ENCODE data around the gene TCF7L1. TPM values are rescaled to one million over a fixed set of nuclear protein-coding genes. Genes with fewer than 3 reads are reported as not detected.

TCF7L1 gene
- total RNA-seq, 1 donor from 2014 or later = 4.3 TPM

DNA sequence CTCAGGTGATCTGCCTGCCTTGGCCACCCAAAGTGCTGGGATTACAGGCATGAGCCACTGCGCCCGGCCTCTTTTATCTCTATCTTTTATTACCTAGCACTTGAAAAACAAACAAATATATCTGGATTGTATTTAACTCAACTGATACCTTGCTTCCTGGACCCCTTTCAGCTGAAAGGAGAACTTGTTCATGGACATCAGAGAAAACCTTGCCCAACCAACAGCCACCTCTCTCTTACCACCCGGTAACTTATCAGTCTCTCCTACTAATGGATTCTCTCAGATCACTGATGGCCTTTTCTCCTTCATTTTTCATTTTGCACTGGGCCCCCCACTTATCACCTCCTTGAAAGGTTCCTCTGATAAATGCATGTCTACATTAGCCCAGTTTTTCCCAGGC lies 214.4 kb downstream of the TCF7L1 start:
- DNase-seq (ENCODE audit: low spot score) = no peak

DNA sequence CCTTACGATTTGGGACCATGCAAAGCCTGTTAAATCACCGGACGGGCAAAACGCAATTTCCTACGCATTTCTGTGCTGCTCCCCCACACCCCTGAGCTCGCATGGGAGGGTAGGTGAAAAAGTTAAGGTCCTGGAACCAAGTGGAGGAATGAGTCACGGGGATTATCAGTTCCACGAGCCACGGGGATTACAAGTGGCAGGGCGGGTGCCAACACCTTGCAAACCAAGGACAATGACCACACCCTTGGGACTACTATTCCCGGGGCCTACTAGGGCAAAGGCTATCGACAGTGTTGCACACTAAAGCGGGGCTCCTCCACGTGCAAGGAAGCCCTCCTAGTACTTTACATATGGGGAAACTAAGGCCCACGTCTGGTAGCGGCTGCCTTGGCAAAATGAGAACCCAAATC lies 220.7 kb downstream of the TCF7L1 start:
- DNase-seq (ENCODE audit: low spot score) = peak; percentile 35

DNA sequence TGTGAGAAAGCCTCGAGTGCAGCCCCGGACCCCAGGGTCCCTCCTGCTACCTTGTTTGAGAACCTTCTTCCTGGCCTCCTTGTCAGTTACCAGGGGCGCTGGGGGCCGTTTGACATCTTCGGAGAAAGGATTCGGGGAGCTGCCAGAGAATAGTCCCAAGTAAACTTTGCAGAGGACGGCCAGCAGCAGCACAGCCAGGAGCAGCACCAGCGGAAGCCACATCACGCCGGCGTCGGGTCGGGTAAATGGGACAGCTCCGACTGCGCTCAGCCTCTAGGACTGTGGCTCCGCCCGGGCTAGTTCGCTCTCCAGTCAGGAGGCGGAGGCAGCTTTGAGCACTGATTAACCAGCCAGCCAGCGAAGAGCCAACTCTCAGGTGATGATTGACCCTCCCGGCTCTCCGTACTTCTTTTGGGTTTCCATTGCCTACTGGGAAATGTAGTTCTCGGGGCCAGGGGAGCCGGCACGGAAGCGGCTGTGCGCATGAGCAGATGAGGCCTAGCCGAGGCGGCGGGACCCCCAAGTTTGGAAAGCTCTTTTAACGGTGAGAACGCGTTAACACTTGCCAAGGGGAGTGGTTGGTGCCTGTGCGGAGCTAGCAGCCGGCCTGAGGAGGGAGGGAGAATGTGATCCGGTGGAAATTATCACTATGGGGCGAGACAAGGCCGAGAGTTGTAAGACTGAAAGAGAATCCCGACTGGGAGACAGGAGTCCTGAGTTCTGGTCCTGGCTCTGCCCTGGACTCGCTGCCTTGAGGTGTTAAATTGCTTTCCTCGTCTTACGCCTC lies 221.3 kb downstream of the TCF7L1 start, which contains the start of the genes ELMOD3 and RETSAT:
TSS of gene ELMOD3 (plus strand) at position 484 of the 787 bp plus-strand sequence. CDS start 2,430 bp downstream, outside the sequence.
TSS of gene RETSAT (minus strand) at position 243 of the 787 bp plus-strand sequence. CDS start at position 222, 21 bp downstream.
- DNase-seq (ENCODE audit: low spot score) = peak; percentile 100

DNA sequence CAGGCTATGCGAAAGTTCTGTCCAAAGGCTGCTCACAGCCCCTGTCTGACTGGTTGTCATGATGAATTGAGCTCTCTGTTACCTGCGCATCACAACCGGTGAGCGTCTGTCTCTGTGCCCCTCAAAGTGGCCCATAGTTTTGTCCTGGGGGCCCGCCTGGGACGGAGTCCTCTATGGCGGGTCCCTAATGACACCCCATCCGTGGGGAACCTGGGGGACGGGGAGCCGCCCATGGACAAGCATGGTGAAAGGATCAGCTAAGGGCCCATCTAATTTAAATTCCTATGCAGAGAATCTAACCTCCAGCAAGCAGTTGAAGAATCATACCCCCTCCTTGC lies 221.8 kb downstream of the TCF7L1 start:
- DNase-seq (ENCODE audit: low spot score) = no peak

DNA sequence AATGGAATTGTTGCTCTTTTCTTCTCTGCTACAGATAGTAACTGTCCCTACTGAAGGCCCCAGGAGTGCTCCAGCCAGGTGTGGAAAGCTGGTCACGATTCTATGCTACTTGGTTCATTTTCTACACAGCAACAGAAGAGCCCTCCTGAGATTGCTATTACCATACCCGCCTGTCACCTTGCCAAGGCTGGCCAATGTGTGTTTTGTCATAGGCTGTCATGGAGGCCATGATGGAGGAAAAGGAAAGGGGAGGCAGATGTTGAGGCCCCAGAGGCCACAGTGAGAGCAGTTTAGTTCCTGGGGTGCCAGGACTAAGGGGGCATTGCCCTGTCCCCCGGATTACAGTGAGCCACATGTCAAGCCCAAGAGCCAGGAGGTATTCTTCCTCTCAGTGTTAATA lies 222.3 kb downstream of the TCF7L1 start:
- DNase-seq (ENCODE audit: low spot score) = no peak

DNA sequence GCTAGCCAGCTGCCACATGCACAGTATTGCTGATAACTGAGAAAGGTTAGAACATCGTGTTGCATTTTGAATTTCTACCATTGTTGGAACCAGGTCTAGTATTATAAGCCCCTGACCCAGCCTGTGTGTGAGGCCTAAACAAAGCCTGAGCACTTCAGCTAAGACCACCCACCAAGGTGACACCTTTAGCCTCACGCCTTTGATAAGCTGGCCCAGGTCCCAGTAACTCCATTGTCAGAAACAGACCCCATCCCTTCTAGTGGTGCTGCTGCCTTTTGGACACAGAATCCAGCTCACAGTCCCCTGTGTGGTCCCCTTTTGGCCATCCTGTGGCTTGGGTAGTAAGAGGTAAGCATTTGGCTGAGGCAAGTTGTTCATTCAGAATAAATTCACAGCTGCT lies 223.0 kb downstream of the TCF7L1 start:
- DNase-seq (ENCODE audit: low spot score) = no peak

DNA sequence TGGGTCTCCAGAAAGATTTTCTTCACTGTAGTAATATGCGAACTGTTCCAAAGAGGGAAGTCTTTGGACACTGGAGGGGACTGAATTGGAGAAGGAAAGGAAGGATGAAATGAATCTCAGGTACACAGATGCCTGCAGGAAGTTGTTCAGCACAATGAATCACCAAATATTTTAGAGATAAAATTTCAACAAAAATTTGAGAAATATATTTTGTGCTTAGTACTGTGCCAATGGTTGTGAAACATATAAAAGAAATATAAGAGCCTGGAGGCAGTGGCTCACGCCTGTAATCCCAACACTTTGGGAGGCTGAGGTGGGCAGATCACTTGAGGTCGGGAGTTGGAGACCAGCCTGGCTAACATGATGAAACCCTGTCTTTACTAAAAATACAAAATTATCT lies 224.5 kb downstream of the TCF7L1 start:
- no peak for DNase-seq (ENCODE audit: low spot score)

Other genes starting within 250 kb of the TCF7L1 start
- 3,566 TPM for gene TMSB10, start 227.7 kb upstream of the TCF7L1 start, total RNA-seq (ENCODE audit: insufficient read depth, low replicate concordance)
- 15.9 TPM for gene KCMF1, start 162.2 kb upstream of the TCF7L1 start, total RNA-seq (ENCODE audit: insufficient read depth, low replicate concordance)
- gene TGOLN2, start 194.6 kb downstream of the TCF7L1 start, total RNA-seq (ENCODE audit: insufficient read depth, low replicate concordance) = 62.1 TPM
- gene RETSAT, start 221.1 kb downstream of the TCF7L1 start, total RNA-seq (ENCODE audit: insufficient read depth, low replicate concordance) = 55.1 TPM
- 27.0 TPM for gene ELMOD3, start 221.4 kb downstream of the TCF7L1 start, total RNA-seq (ENCODE audit: insufficient read depth, low replicate concordance)

All from umbilical cord (tissue), 2 donors.